GM18526 (cell line): ENCODE results near the gene SIRT4.

ENCODE experiments used
- POLR2A ChIP-seq: IDR thresholded peaks from 3 replicates; pipeline ENCODE4 v1.6.1; 2011; ENCODE audit not compliant: insufficient read length; ENCODE audit errors: extremely low read depth

SIRT4 gene

GRCh38 chr12:120301962-120302815 is at the start of gene SIRT4:
Gene SIRT4 (plus strand): TSS chr12:120302321. CDS start chr12:120303562, 1,241 bp downstream.
- TF ChIP-seq POLR2A, result no peak

- no peak for TF ChIP-seq POLR2A
Measured at GRCh38 chr12:120254809-120255208, 47.3 kb upstream of the SIRT4 start.

- no peak for TF ChIP-seq POLR2A
Measured at GRCh38 chr12:120257041-120257821, 44.9 kb upstream of the SIRT4 start.

GRCh38 chr12:120258323-120258896 is 43.7 kb upstream of the SIRT4 start:
- no peak for TF ChIP-seq POLR2A

GRCh38 chr12:120259418-120260202 is 42.5 kb upstream of the SIRT4 start:
- no peak for TF ChIP-seq POLR2A

GRCh38 chr12:120260607-120261006 is 41.5 kb upstream of the SIRT4 start:
- no peak for TF ChIP-seq POLR2A

GRCh38 chr12:120261951-120262851 is 39.9 kb upstream of the SIRT4 start:
- TF ChIP-seq POLR2A, result no peak

GRCh38 chr12:120262852-120263747 is 39.0 kb upstream of the SIRT4 start:
- TF ChIP-seq POLR2A, result no peak

GRCh38 chr12:120263748-120264085 is 38.4 kb upstream of the SIRT4 start:
- no peak for TF ChIP-seq POLR2A

GRCh38 chr12:120264086-120264903 is 37.8 kb upstream of the SIRT4 start:
- TF ChIP-seq POLR2A, result no peak

GRCh38 chr12:120264904-120265472 is 37.1 kb upstream of the SIRT4 start:
- no peak for TF ChIP-seq POLR2A
